Lung microvascular endothelial cell (primary cell): ENCODE measurements around the gene ACOX1. TPM values are rescaled to one million over a fixed set of nuclear protein-coding genes. Genes with fewer than 3 reads are reported as not detected.
"Not testable (repeated sequence)": the region's sequence is repeated elsewhere in the genome, so short reads cannot be mapped to it uniquely, and the experiment has no call there.

ENCODE experiments used
- DNase-seq, 2 donors: peaks; one replicate each; pipeline versions ENCODE4 v3.0.0 to v3.0.0-alpha.2; 2010; ENCODE audit warnings: low read depth in 2 of 2
- total RNA-seq: library from RNA; depleted of rRNA; stranded (reverse); fragments of >200 nt; gene quantifications from 2 replicates; pipeline ENCODE4 v1.2.1, GENCODE V29; 2014

ACOX1 gene
- total RNA-seq, 1 donor from 2014 or later = 50.2 TPM

DNA sequence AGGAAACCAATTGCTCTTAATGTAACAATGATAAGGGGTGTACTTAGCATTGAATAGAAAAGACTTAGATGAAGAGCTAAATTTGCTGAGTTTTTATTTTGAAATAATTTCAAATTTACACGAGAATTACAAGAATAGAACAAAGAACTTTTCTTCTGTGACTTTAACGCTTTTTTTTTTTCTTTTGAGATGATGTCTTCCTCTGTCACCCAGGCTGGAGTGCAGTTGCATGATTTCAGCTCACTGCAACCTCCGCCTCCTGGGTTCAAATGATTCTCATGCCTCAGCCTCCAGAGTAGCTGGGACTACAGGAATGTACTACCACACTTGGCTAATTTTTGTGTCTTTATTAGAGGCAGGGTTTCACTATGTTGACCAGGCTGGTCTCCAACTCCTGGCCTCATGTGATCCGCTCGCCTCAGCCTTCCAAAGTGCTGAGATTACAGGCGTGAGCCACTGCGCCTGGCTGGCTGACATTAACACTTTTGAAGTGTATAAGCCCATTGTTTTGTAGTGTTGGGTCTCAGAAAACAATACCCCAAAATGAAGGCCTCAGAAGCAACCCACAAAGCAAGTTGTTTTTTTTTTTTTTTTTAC, 2.2 kb upstream of the ACOX1 start:
- no peak for DNase-seq

DNA sequence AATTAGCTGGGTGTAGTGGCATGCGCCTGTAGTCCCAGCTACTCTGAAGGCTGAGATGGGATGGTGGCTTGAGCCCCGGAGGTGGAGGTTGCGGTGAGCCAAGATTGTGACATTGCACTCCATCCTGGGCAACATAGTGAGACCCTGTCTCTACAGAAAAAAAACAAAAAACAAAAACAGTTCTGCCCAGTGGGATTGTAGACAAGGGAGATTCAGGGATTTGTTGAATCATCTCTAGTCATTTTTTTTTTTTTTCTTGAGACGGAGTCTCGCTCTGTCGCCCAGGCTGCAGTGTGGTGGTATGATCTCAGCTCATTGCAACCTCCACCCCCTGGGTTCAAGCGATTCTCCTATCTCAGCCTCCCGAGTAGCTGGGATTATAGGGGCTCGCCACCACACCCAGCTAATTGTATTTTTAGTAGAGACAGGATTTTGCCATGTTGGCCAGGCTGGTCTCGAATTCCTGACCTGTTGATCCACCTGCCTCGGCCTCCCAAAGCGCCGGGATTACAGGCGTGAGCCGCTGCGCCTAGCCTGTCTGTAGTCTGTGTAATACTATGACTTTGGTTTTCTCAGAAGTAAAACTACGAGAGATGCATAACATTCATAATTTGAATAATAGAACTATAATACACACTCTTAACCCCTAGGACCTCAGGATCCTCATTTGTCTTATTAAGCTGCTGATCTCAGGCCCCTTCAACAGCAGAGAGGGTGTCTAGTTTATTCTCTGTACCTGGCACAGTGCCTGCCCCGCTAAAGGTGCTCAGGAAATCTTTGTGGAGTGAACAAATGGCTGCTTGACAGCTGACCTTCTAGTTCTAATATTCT, 1.4 kb upstream of the ACOX1 start:
- peak in 1 of 2 donors; percentile 15 for DNase-seq

DNA sequence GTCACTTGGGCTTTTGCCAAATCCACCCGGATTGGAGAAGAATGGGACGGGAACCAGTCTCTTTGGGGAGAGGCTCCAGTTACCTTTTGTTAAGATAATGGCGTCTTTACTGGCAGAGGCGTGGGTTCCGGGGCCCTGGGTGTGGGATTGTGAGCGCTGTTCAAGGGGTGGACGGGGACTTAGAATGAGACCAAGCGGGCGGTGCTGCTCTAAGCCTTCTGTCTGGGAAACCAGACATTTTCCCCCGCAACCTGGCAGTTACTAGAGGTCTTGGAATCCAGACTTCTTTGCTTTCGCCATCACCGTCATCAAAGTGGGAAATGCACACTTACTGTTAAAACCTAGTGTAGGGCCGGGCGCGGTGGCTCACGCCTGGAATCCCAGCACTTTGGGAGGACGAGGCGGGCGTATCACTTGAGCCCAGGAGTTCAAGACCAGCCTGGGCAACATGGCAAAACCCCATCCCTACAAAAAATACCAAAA, 780 bp upstream of the ACOX1 start:
- DNase-seq = no peak

DNA sequence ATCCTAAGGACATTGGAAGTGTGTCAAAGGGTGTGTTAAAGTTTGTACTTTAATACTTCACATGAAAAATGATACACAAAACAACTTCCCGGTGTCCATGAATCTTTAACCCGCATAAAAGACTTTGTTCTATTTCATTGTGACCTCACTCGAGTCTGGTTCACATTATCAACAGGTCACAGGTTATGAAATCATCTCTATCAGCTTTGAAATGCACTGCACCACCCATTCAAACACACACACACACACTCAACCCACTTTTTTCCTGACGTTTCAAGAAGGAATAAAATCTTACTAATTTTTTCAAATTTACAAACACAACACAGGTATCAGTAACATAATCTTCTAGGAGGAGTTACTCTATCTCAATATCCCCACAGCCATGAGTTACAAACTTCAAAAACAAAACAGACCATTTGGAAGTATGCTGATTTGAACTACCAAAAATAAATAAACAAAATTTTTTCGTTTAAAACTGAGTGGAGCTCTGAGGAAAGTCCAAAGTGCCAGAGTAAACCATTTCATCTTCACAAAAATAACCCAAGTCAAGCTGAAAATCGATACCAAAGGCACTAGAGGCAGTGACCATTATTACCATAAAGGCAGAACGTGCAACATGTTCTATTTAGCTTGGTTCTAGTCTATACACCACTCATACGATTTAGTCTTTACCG, 2.7 kb downstream of the ACOX1 start:
- DNase-seq = peak in 1 of 2 donors; percentile 24

DNA sequence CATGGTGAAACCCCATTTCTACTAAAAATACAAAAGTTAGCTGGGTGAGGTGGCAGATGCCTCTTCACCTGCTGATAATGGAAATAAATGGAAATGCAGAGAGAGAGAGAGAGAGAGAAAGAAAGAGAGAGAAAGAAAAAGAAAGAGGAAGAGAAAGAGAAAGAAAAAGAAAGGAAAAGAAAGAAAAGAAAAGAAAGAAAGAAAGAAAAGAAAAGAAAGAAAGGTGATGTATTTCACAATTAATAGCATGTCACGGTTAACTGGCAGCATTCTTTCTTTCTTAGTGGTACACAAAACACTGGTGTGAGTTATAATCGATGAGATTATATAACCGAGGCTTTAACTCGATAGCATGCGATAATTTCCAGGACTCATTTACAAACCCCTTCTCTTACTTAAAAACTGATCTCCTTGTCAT, 3.2 kb downstream of the ACOX1 start:
- DNase-seq = no peak

DNA sequence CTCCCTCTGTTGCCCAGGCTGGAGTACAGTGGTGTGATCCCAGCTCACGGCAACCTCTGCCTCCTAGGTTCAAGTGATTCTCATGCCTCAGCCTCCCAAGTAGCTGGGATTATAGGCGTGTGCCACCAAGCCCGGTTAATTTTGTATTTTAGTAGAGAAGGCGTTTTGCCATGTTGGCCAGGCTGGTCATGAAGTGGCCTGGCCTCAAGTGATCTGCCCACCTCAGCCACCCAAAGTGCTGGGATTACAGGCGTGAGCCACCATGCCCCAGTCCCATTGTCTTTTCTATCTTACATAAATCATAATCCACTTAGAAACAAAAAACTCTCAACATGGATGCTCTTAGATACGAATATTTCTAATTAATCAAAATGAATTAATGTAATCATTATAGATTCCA, 3.8 kb downstream of the ACOX1 start:
- DNase-seq = not testable (repeated sequence)

DNA sequence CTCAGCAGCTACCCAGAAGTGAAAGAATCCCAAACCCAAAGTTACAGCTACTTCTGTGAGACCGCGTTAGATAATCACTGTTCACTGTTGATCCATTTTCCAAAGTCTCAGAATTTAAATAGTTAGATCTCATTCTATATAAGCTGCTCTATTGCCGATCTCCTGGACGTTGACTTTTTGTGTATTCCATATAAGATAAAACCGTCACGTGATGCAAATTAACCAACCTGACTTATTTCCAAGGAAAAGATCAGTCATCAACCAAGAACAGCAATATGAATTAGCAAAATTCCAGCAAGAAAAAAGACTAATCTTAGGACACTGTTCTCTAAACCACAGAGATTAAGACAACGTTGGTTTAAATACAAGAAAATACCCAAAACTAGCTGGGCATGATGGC, 8.3 kb downstream of the ACOX1 start:
- DNase-seq = no peak

DNA sequence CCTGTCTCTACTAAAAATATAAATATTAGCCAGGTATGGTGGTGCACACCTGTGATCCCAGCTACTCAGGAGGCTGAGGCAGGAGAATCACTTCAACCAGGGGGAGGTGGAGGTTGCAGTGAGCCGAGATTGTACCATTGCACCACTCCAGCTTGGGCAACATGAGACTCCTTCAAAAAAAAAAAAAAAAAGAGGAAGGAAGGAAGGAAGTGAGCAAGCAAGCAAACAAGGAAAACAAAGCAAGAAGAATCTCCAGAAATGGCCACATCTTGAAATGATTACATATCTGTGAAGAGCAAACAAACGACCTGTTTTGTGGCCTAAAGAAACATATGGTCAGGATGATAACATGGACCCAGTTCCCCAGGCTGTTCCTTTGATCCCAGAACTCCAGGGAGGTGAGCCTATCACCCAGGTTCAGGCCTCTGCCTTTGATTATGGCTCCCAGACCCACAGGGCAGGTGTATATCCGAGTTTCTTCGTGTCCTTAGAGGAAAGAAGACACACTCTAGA, 8.9 kb downstream of the ACOX1 start:
- peak in 1 of 2 donors; percentile 80 for DNase-seq

DNA sequence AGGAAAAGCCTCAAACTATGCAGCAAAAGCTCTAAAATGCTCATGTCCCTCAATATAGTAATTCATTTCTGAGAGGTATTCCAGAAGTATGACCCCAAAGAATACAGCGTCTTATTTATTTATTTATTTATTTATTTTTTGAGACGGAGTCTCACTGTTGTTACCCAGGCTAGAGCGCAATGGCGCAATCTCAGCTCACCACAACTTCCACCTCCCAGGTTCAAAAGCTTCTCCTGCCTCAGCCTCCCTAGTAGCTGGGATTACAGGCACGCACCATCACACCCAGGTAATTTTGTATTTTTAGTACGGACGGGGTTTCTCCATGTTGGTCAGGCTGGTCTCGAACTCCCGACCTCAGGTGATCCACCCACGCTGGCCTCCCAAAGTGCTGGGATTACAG, 9.9 kb downstream of the ACOX1 start:
- DNase-seq = not testable (repeated sequence)

DNA sequence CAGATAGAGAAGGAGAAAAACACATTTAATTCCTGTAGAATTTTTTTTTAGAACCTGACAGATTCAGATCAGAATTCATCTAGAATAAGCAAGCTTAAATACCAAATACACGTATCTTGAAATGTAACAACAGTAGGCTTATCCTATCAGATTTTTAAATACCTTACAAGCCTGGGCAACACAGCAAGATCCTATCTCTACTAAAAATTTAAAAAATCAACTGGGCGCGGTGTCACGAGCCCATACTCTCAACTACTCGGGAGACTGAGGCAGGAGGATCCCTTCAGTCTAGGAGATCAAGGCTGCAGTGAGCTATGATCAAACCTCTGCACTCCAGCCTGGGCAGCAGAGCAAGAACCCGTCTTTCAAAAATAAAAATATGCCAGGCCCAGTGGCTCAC, 13.5 kb downstream of the ACOX1 start:
- no peak for DNase-seq

DNA sequence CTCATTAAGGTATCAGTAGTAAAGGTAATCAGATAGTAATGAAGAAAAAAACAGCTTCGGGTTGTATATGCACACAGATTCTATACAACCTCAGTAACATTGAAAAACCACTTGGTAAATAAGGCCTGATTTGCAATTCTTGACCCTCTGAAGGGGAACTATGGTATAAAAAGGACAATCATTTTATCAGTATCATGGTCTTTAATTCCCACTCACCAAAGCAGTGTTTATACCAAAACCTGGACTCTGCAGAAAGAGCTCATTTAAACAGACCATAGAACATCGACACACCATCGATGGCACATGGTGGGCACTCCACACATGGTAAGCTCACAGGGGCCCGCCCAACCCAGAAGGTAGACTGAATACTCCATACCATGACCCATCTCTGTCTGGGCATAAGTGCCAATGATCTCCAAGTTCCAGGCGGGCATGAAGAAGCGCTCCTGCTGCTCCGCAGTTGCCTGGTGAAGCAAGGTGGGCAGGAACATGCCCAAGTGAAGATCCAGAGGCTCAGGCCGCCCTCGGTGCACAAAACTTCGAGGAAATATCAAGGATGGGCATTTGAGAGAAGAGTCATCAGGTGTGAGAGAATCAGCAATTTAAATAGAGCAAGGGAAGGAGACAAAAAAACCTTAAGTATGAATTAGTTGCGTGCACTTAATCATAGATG, 19.0 kb downstream of the ACOX1 start:
- DNase-seq = no peak

DNA sequence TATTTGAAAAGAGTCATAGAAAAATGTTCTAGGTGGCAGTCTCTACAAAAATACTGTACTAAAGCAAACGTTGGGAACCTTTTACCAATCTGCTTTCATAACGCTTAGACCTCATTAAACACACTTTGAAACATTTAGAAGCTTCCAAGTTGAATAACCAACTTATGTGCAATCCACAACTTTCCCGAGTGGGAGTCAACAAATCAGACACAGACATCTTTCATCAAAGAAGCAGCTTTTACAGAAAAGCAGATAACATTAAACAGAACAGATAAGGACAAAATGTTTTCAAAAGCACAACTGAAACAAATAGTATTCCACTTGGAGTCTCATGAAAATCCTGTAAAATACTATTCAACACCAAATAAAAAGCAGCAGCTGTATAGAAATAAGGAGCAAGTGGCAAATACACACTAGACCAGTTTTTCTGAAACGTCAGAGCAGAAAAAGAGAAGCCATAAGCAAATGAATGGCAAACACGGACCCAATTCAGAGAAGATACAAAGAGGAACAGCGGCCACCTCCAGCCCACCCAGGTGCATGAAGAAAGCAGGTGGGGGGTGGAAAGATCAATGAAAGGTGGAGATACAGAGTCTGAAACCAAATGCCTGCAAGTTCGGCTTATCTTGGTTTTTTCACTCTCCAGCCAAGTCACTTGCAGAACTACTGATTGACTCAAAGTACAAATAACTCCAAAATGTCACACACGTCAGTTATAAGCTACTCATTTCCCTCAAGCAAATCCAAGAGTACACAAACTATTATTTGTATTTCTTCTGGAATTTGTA, 19.7 kb downstream of the ACOX1 start:
- no peak for DNase-seq

DNA sequence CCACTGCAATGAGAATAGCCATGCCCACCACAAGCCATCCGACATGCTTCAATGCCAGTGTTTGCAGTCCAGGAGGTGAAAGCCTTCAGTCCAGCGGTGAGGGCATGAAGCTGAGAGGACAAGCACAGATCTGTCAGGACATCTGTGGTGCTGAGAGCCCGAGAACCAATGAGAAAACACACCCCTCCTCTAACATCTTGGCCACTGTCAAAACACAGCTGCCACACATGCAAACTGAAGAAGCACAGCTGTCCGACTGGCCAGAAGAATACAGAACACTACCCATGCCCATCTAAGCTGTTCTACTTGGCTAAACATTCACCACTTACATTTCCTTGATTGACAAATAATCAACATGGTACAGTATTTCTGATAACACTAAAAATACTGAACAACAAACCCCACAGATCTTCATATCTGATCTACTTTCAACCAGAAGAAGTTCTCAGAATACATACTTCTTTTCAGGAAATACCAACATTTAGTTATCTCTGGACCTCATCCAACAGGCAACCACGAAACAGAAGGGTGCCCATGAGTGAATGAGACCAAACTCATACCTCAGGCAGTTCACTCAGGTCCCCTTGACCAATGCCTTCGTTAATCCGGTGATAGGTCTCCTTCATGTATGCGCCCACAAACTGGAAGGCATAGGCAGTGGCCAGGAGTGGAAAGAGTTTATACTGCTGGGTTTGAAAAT, 28.0 kb downstream of the ACOX1 start:
- DNase-seq = no peak

DNA sequence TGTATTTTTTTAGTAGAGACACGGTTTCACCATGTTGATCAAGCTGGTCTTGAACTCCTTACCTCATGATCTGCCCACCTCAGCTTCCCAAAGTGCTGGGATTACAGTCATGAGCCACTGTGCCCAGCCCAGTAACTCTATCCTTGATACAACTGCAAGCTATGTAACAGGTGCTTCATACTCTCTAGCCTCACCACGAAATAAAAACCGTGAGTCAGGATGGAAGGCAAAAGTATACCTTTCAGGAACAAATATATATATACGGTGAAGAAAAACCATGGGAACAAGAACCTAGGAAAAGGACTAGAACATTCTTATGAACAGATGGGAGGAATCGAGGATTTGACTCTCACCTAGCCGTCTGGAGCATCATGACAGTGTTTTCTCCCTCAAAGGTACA, 28.5 kb downstream of the ACOX1 start:
- no peak for DNase-seq

DNA sequence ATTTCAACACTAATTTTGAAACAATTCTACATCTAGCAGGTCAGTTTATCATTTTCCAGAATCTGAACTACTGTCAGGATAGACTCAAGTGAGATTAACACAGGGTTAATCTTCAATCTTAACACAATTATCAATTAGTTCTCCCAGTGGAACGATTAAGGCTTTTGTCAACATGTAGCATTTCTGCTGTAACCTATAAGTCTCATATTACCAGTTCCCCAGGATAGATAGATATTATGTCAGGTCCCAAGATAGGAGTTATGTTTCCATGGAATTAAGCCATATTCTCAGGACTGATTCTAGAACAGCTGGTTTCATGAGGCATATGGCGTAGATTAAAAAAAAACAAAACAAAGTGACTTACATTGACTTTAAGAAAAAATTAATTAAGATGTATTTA, 33.8 kb downstream of the ACOX1 start:
- DNase-seq = no peak

DNA sequence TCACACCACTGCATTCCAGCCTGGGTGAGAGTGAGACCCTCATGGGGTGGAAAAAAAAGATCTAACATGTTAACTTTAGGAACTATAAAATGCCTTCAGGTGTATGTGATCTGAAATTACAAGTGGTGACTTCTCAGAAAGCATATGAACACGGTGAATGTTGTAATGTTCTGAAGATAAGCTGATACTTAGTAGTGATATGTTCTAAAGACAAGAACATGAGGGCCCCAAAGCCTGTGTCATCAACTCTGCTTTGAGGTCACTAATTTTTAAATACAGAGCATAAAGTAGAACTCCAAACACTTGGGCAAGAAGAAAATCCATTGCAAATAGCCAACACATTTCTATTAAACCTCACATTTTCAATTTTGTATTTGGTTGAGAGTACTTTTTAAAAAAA, 35.5 kb downstream of the ACOX1 start:
- no peak for DNase-seq

DNA sequence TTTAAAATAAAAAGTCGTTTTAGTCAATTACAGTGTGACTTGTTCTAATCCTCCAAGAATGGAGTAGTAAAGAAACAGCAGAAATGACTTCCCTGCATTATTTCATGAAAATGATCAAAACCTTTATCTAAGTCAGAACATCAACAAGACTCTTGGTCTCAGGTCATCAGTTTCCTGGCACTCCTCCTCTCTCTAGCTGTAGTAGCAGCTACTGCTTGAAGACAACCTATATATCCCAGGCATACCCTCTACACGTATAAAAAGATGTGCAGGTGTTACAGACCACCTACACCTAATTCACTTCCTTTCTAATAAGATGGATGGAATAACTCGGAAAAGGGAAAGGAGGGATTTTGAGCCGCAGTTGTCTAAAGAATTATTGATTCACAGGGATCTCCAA, 36.5 kb downstream of the ACOX1 start:
- DNase-seq = no peak

DNA sequence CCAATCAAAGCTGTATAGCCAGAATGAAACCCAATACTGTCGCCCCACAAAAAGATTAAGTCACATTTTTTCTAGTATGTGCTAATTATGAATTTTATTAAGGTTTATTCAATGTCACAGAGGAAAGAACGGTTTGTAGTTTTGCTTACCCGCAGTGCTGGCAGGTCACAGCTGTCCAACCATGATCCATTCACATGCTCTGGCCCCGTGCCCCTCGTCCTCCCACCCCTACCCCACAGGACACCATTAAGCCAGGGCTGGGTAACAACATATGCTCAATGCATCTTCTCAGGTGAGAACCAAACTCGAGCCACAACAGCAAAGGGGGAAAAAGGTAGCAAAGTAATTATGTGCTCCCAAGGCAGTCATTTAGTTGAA, 37.5 kb downstream of the ACOX1 start:
- DNase-seq = no peak

DNA sequence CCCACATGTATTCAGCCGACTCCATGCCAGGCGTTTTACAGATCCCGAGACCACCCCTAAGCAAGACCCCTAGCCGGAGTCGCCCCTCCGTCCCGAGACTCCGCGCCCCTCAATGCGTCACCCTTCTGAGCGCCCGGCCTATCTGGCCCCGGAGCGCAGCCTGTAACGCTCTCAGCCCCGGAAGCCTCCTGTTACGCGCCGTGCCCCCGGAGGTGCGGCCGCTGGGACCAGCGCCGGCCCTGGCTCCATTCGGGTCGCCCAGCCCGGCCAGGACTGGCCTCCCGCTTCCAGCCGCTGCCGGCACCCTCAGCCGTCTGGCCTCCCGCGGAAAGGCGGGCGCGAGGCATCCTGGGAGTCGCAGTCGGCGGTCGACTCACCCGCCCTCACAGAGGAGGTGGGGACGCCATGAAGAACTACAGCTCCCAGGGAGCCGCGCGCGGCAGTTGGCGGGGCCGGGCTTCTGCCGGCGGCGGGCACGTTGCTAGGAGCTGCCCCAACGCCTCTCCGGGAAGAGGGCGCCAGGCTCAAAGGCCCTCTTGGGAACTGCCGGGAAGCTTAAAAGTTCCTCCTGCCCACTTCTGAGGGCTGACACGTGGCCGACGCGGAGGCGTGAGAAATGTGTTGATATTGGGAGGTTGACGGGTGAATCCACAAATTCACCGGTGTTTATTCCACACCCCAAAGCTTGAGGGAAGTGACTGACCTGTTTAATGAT, 38.1 kb downstream of the ACOX1 start, which contains the start of gene FBF1:
TSS of gene FBF1 (minus strand) at position 316 of the 715 bp plus-strand sequence. CDS start 2,893 bp downstream, outside the sequence.
- DNase-seq = peak; percentile 94 to 95

DNA sequence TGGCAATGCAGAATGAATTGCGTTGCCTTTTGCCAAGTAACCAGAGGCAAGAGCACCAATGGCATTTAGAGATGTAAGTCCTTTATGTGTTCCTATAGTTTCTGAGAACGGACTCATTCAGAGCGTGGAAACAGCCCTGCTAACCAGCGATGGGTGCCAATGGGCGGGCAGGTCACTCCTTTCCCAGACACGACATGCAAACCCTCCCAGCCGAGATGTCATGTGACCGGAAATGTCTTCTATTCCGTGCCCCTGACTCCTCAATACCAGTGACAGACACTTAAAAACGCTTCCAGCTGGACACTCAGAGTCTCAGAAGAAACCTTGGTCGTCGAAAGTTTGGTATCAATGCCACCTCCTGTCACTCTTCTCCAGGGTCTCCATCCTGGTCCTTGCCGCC, 41.3 kb downstream of the ACOX1 start:
- DNase-seq = no peak
